CD14-positive monocyte (primary cell): ENCODE results near the gene ANKRD60. TPM values are rescaled to one million over a fixed set of nuclear protein-coding genes. Genes with fewer than 3 reads are reported as not detected.

Experiments used
- DNase-seq, 3 donors: peaks; one replicate each; pipeline ENCODE4 v3.0.0-alpha.2; 2011 to 2022
- H2AFZ ChIP-seq: 2 replicates; pipeline ENCODE4 v1.6.0; 2012; ENCODE audit warnings: mild to moderate bottlenecking, low read depth, low read length, inconsistent platforms; ENCODE audit not compliant: insufficient read depth, poor library complexity, severe bottlenecking
- H3K27ac ChIP-seq, 2 donors: 1 replicate in 1 of 2; 2 replicates in 1 of 2; pipeline ENCODE4 v1.5.1; 2012 to 2013; ENCODE audit warnings: low read length in 2 of 2, control low read depth in 1 of 2, inconsistent platforms in 1 of 2, low read depth in 1 of 2, mild to moderate bottlenecking in 1 of 2
- H3K27me3 ChIP-seq, 2 donors: one replicate each; pipeline versions ENCODE4 v1.6.0 to v1.6.1; 2011 to 2013; ENCODE audit warnings: low read length in 2 of 2; ENCODE audit not compliant: control insufficient read depth in 2 of 2, insufficient read depth in 2 of 2
- H3K36me3 ChIP-seq, 2 donors: replicated peaks in 1 of 2; 1 replicate in 1 of 2; 2 replicates in 1 of 2; pipeline versions ENCODE4 v1.5.1 to v1.6.1; 2012 to 2013; ENCODE audit warnings: low read length in 2 of 2, control low read depth in 1 of 2, inconsistent platforms in 1 of 2, mild to moderate bottlenecking in 1 of 2; ENCODE audit not compliant: insufficient read depth in 2 of 2, control insufficient read depth in 1 of 2
- H3K4me1 ChIP-seq, 2 donors: 1 replicate in 1 of 2; 2 replicates in 1 of 2; pipeline versions ENCODE4 v1.5.1 to v1.6.1; 2012 to 2013; ENCODE audit warnings: low read length in 2 of 2, control low read depth in 1 of 2, inconsistent platforms in 1 of 2, mild to moderate bottlenecking in 1 of 2, moderate library complexity in 1 of 2; ENCODE audit not compliant: insufficient read depth in 2 of 2, control insufficient read depth in 1 of 2
- H3K4me2 ChIP-seq: replicated peaks from 2 replicates; pipeline ENCODE3; 2012; ENCODE audit warnings: low read length, moderate library complexity, mild to moderate bottlenecking; ENCODE audit not compliant: poor library complexity, severe bottlenecking; ENCODE audit errors: extremely low read depth
- H3K4me3 ChIP-seq, 3 experiments: fragments of 200-600 bp in 1 of 3; sonication (generic) in 1 of 3; replicated peaks in 1 of 3; 1 replicate in 2 of 3; 2 replicates in 1 of 3; pipeline ENCODE4 v1.5.1; 2011 to 2013; ENCODE audit warnings: low read length in 3 of 3, mild to moderate bottlenecking in 3 of 3, control low read depth in 2 of 3, low read depth in 2 of 3, inconsistent platforms in 1 of 3, moderate library complexity in 1 of 3
- H3K79me2 ChIP-seq: 2 replicates; pipeline ENCODE4 v1.6.0; 2012; ENCODE audit warnings: mild to moderate bottlenecking, control low read depth, inconsistent platforms, low read length, moderate library complexity; ENCODE audit not compliant: insufficient read depth
- H3K9ac ChIP-seq: 2 replicates; pipeline ENCODE4 v1.6.0; 2017; ENCODE audit warnings: low read length, mild to moderate bottlenecking; ENCODE audit not compliant: insufficient read depth, poor library complexity, severe bottlenecking
- H3K9me3 ChIP-seq, 2 donors: replicated peaks in 1 of 2; 1 replicate in 1 of 2; 2 replicates in 1 of 2; pipeline versions ENCODE4 v1.5.1 to v1.6.1; 2012 to 2013; ENCODE audit warnings: low read length in 2 of 2, control low read depth in 1 of 2; ENCODE audit not compliant: control insufficient read depth in 1 of 2, insufficient read depth in 1 of 2
- H4K20me1 ChIP-seq: 2 replicates; pipeline ENCODE4 v1.6.0; 2012; ENCODE audit warnings: mild to moderate bottlenecking, low read length, control low read depth, moderate library complexity; ENCODE audit not compliant: insufficient read depth
- H3K27ac Mint-ChIP-seq, 7 donors: one replicate each; pipeline ENCODE4 v1.8.0; 2020; ENCODE audit warnings: mild to moderate bottlenecking in 7 of 7, mixed read lengths in 7 of 7, moderate library complexity in 6 of 7, inconsistent platforms in 2 of 7
- H3K27me3 Mint-ChIP-seq, 3 donors: one replicate each; pipeline ENCODE4 v1.8.0; 2021 to 2022; ENCODE audit warnings: low read depth in 3 of 3, mild to moderate bottlenecking in 3 of 3, mixed read lengths in 3 of 3, moderate library complexity in 3 of 3, inconsistent platforms in 1 of 3
- H3K36me3 Mint-ChIP-seq, 2 donors: one replicate each; pipeline ENCODE4 v1.8.0; 2020; ENCODE audit warnings: mixed read lengths in 2 of 2, inconsistent platforms in 1 of 2, mild to moderate bottlenecking in 1 of 2
- H3K4me1 Mint-ChIP-seq: one replicate; pipeline ENCODE4 v1.8.0; 2020; ENCODE audit warnings: mild to moderate bottlenecking, mixed read lengths
- H3K4me3 Mint-ChIP-seq, 2 donors: one replicate each; pipeline ENCODE4 v1.8.0; 2020; ENCODE audit warnings: mild to moderate bottlenecking in 2 of 2, mixed read lengths in 2 of 2, moderate library complexity in 1 of 2
- H3K9me3 Mint-ChIP-seq, 7 donors: one replicate each; pipeline ENCODE4 v1.8.0; 2020 to 2022; ENCODE audit warnings: mixed read lengths in 7 of 7, mild to moderate bottlenecking in 6 of 7, moderate library complexity in 6 of 7, inconsistent platforms in 2 of 7
- WGBS: methylation state at CpG from one replicate; pipeline ENCODE4 v1.1.5; 2013; ENCODE audit warnings: missing lambda C conversion rate; ENCODE audit not compliant: insufficient coverage; 5-methylcytosine and 5-hydroxymethylcytosine counted together
- intact Hi-C, 2 donors: fragments of 100-400 bp; cut with micrococcal nuclease; formaldehyde crosslinking; loops; one replicate each; pipeline versions ENCODE4 v1.15.0 to v1.15.1; 2023
- polyA plus RNA-seq, 3 donors: library from polyadenylated mRNA; depleted of rRNA in 1 of 3; unstranded in 2 of 3; stranded (reverse) in 1 of 3; fragments of 300-500 nt in 2 of 3; fragments of >200 nt in 1 of 3; fragmentation: Illumina TruSeq in 2 of 3; gene quantifications; 1 replicate in 2 of 3; 2 replicates in 1 of 3; pipeline ENCODE4 v1.2.3, GENCODE V29; 2012 to 2021
- TF ChIP-seq, protein P1 (sequence below): fragments of 200-600 bp; IDR thresholded peaks from one replicate; pipeline ENCODE4 v1.8.0; 2022; ENCODE audit warnings: antibody characterized with exemption, mild to moderate bottlenecking

Gene ANKRD60
- polyA plus RNA-seq, 3 donors = not detected

DNA sequence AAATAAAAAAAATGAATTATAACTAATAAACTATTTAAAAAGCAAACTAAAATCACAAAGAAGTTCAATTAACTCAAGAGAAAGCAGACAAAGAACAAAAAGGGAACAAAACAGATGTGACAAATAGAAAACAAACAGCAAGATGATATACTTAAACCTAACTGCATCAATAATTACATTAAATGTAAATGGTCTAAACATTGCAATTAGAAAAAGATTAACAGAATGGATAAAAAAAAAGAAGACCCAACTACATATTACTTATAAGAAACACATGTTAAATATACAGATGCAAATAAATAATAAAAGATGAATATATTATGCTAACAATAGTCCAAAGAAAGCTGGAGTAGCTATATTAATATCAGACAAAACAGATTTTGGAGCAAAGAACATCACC, 45.9 kb upstream of the ANKRD60 start:
- H2AFZ ChIP-seq = no peak overlapping the region
- no peak overlapping the region for H3K4me3 ChIP-seq
- peaks cover 48 to 64% of the 10 kb centered on the region in 2 donors for H3K36me3 Mint-ChIP-seq
- H3K79me2 ChIP-seq = no peaks in the 10 kb centered on the region
- H3K27ac Mint-ChIP-seq = no peak overlapping the region
- peaks cover 28 to 61% of the 10 kb centered on the region in 2 donors for H3K36me3 ChIP-seq
- intact Hi-C loops = no loop called here
- no peaks in the 10 kb centered on the region for H3K27me3 ChIP-seq
- peaks cover 0 to 9% (median 5%) of the 10 kb centered on the region in 7 donors for H3K9me3 Mint-ChIP-seq
- H3K27ac ChIP-seq = no peak overlapping the region
- no peaks in the 10 kb centered on the region for H3K4me1 Mint-ChIP-seq
- no peaks in the 10 kb centered on the region for H3K9me3 ChIP-seq
- H3K27me3 Mint-ChIP-seq = no peaks in the 10 kb centered on the region
- H3K4me1 ChIP-seq = no peaks in the 10 kb centered on the region
- H3K4me2 ChIP-seq = no peak overlapping the region
- H3K9ac ChIP-seq = no peak overlapping the region
- H4K20me1 ChIP-seq = peaks cover 53% of the 10 kb centered on the region
- no peak overlapping the region for H3K4me3 Mint-ChIP-seq
- TF ChIP-seq, protein P1, sequence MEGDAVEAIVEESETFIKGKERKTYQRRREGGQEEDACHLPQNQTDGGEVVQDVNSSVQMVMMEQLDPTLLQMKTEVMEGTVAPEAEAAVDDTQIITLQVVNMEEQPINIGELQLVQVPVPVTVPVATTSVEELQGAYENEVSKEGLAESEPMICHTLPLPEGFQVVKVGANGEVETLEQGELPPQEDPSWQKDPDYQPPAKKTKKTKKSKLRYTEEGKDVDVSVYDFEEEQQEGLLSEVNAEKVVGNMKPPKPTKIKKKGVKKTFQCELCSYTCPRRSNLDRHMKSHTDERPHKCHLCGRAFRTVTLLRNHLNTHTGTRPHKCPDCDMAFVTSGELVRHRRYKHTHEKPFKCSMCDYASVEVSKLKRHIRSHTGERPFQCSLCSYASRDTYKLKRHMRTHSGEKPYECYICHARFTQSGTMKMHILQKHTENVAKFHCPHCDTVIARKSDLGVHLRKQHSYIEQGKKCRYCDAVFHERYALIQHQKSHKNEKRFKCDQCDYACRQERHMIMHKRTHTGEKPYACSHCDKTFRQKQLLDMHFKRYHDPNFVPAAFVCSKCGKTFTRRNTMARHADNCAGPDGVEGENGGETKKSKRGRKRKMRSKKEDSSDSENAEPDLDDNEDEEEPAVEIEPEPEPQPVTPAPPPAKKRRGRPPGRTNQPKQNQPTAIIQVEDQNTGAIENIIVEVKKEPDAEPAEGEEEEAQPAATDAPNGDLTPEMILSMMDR = no peak
- no peak for DNase-seq

- Histone ChIP-seq H3K79me2 (no peaks in the 10 kb centered on the region), H3K4me2 (no peak overlapping the region), H3K27me3 (no peaks in the 10 kb centered on the region), H2AFZ (no peak overlapping the region), H3K4me1 (no peaks in the 10 kb centered on the region), H3K4me3 (no peak overlapping the region), H3K9ac (no peak overlapping the region), H3K9me3 (no peaks in the 10 kb centered on the region), H4K20me1 (peaks cover 40% of the 10 kb centered on the region), H3K27ac (no peak overlapping the region), H3K36me3 (peaks cover 50 to 80% of the 10 kb centered on the region in 2 donors)
- Mint-ChIP-seq H3K36me3 (peaks cover 64% of the 10 kb centered on the region in 2 donors), H3K27ac (no peak overlapping the region), H3K9me3 (peaks cover 0 to 9% (median 5%) of the 10 kb centered on the region in 7 donors), H3K27me3 (peaks cover 0 to 3% (median 0%) of the 10 kb centered on the region in 3 donors), H3K4me1 (peaks cover 6% of the 10 kb centered on the region), H3K4me3 (peak overlapping the region in 1 of 2 donors; percentile 10)
- WGBS = 93% methylated on average over 3 of the region's 9 CpGs
- TF ChIP-seq, protein P1 = no peak
- no peak for DNase-seq
- intact Hi-C loops = no loop called here
Observed at GRCh38 chr20:58271606-58272351, 43.3 kb upstream of the ANKRD60 start.
